Activated T-cell treated with anti-CD3 and anti-CD28 coated beads, Interleukin-2, amount 50 U/mL, for 24 hours (primary cell): ENCODE measurements around the gene ARHGAP32.

Source experiments
- DNase-seq: peaks from one replicate; pipeline ENCODE4 v3.0.0-alpha.2; 2020
- H3K27ac Mint-ChIP-seq: 2 replicates; pipeline ENCODE4 v1.8.0; 2020; ENCODE audit warnings: mild to moderate bottlenecking, mixed read lengths
- H3K27me3 Mint-ChIP-seq: 2 replicates; pipeline ENCODE4 v1.8.0; 2020; ENCODE audit warnings: mixed read lengths
- H3K36me3 Mint-ChIP-seq: 2 replicates; pipeline ENCODE4 v1.8.0; 2020; ENCODE audit warnings: low read depth, mixed read lengths
- H3K4me1 Mint-ChIP-seq: 2 replicates; pipeline ENCODE4 v1.8.0; 2020; ENCODE audit warnings: low read depth, mixed read lengths
- H3K4me3 Mint-ChIP-seq: 2 replicates; pipeline ENCODE4 v1.8.0; 2020; ENCODE audit warnings: mild to moderate bottlenecking, moderate library complexity, mixed read lengths
- H3K9me3 Mint-ChIP-seq: 2 replicates; pipeline ENCODE4 v1.8.0; 2020; ENCODE audit warnings: mixed read lengths

ARHGAP32 gene

DNA sequence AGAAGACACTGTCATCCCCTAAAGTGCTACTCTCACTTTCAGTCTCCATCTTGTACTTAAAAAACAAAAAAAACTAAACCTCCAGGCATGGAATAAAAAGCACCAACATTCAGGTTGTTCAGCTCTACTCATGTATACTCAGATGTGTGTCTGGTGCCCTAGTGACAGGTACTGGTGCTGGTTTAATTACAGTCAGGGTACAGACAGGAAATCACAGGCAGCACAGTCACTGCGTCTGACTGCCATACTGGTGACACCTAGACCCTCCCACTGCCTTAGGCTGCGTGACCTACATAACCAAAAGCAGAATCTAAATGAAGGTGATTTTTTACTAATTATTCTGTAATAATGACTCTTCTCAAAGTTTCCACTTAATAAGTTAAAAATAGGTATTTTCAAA, at the start of gene ARHGAP32:
ARHGAP32 (minus strand) TSS at position 176 of the 400 bp plus-strand sequence; CDS start at position 49, 127 bp downstream.
- no peak for DNase-seq
- Mint-ChIP-seq H3K4me1 (no peaks in the 10 kb centered on the region), H3K9me3 (peaks cover under 1% of the 10 kb centered on the region), H3K27ac (no peak within 1 kb of the TSS), H3K27me3 (no peaks in the 10 kb centered on the region), H3K36me3 (no peaks in the 10 kb centered on the region), H3K4me3 (no peak within 1 kb of the TSS)

- Mint-ChIP-seq H3K36me3 (peaks cover 5% of the 10 kb centered on the region), H3K4me1 (peaks cover 19% of the 10 kb centered on the region), H3K27ac (no peak overlapping the region), H3K27me3 (no peaks in the 10 kb centered on the region), H3K4me3 (no peak overlapping the region), H3K9me3 (no peaks in the 10 kb centered on the region)
- DNase-seq = no peak
These were observed 47.1 kb upstream of the ARHGAP32 start for GRCh38 chr11:129239207-129239606.

DNA sequence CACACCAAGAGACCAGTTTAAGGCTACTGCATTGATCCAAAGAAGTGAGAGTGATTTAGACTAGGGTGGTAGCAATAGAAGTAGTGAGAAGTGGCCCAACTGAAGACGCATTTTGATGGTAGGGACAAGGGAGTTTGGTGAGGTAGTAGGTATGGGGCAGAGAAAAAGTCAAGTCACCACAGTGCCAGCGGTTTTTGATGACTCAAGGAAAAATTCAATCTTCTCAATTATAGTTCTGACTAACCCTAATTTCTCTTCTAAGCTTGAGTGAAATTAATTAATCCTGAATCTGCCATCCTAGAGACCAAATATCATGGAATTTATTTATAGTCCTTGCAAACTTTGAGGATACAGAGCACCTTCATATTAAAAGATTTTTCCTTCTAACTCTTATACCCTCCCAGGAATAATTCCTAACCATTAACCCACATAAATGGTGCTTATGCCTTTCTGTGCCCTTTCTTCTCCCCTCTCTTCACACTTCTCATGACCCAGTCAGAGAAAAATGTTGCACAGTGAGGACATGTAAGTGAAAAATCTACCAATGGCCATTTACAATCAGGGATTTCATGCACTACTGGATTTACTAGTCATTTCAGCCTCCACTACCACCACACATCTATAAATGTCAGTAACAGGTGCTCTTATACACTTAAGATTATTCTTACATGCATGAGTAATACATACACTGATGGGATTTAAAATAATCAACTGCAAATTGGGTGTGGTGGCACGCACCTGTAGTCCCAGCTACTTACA, 45.9 kb upstream of the ARHGAP32 start:
- peaks cover 13% of the 10 kb centered on the region for H3K4me1 Mint-ChIP-seq
- H3K36me3 Mint-ChIP-seq = peaks cover 5% of the 10 kb centered on the region
- no peak overlapping the region for H3K27ac Mint-ChIP-seq
- no peaks in the 10 kb centered on the region for H3K9me3 Mint-ChIP-seq
- no peak overlapping the region for H3K4me3 Mint-ChIP-seq
- no peak for DNase-seq
- no peaks in the 10 kb centered on the region for H3K27me3 Mint-ChIP-seq

GRCh38 chr11:129237456-129237855, 45.3 kb upstream of the ARHGAP32 start:
- H3K4me3 Mint-ChIP-seq = no peak overlapping the region
- peaks cover 5% of the 10 kb centered on the region for H3K36me3 Mint-ChIP-seq
- H3K4me1 Mint-ChIP-seq = peaks cover 10% of the 10 kb centered on the region
- H3K27ac Mint-ChIP-seq = no peak overlapping the region
- DNase-seq = no peak
- no peaks in the 10 kb centered on the region for H3K27me3 Mint-ChIP-seq
- no peaks in the 10 kb centered on the region for H3K9me3 Mint-ChIP-seq

DNA sequence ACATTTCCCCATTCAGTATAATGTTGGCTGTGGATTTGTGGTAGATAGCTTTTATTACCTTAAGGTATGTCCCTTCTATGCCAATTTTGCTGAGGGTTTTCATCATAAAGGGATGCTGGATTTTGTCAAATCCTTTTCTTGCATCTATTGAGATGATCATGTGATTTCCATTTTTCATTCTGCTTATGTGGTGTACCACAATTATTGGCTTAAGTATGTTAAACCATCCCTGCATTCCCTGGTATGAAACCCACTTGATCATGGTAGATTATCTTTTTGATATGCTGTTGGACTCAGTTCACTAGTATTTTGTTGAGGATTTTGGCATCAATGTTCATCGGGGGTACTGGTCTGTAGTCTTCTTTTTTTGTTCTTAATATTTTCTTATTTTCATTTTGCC, 44.7 kb upstream of the ARHGAP32 start:
- H3K27ac Mint-ChIP-seq = no peak overlapping the region
- peaks cover 10% of the 10 kb centered on the region for H3K4me1 Mint-ChIP-seq
- no peak for DNase-seq
- peaks cover 5% of the 10 kb centered on the region for H3K36me3 Mint-ChIP-seq
- H3K9me3 Mint-ChIP-seq = no peaks in the 10 kb centered on the region
- no peak overlapping the region for H3K4me3 Mint-ChIP-seq
- no peaks in the 10 kb centered on the region for H3K27me3 Mint-ChIP-seq

DNA sequence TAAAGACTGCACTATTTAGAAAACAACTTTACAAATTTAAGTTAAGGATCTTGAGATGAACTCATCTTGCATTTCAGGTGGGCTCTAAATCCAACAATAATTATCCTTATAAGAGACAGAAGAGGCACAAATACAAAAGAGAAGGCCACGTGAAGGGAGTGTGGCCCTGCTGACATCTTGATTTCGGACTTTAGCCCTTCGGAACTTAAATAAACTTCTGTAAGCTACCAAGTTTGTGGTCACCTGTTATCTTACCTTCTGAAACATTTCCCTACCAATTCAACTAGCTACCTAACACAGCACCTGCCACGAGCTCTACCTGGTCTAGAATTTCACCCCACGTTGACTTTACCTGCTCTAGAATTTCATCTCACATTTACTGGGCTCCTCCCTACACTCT, 42.9 kb upstream of the ARHGAP32 start:
- Mint-ChIP-seq H3K4me1 (peaks cover 10% of the 10 kb centered on the region), H3K9me3 (no peaks in the 10 kb centered on the region), H3K27ac (no peak overlapping the region), H3K36me3 (peaks cover 5% of the 10 kb centered on the region), H3K27me3 (no peaks in the 10 kb centered on the region), H3K4me3 (no peak overlapping the region)
- DNase-seq = no peak

- H3K36me3 Mint-ChIP-seq = peaks cover 7% of the 10 kb centered on the region
- H3K9me3 Mint-ChIP-seq = peaks cover 16% of the 10 kb centered on the region
These were observed 37.9 kb upstream of the ARHGAP32 start for GRCh38 chr11:129230006-129230405.

GRCh38 chr11:129226207-129226798, 34.2 kb upstream of the ARHGAP32 start:
- Mint-ChIP-seq H3K4me1 (no peaks in the 10 kb centered on the region), H3K9me3 (peaks cover 16% of the 10 kb centered on the region), H3K27me3 (no peaks in the 10 kb centered on the region), H3K27ac (no peak overlapping the region), H3K36me3 (peaks cover 12% of the 10 kb centered on the region), H3K4me3 (no peak overlapping the region)
- DNase-seq = no peak

More at GRCh38 chr11:129230006-129230405, 37.9 kb upstream of the ARHGAP32 start:
- Mint-ChIP-seq H3K27ac (no peak overlapping the region), H3K4me1 (no peaks in the 10 kb centered on the region), H3K27me3 (no peaks in the 10 kb centered on the region), H3K4me3 (no peak overlapping the region)
- no peak for DNase-seq

GRCh38 chr11:129225190-129225589, 33.1 kb upstream of the ARHGAP32 start:
- Mint-ChIP-seq H3K27ac (no peak overlapping the region), H3K27me3 (no peaks in the 10 kb centered on the region), H3K9me3 (peaks cover 16% of the 10 kb centered on the region), H3K4me3 (no peak overlapping the region), H3K36me3 (peaks cover 12% of the 10 kb centered on the region), H3K4me1 (no peaks in the 10 kb centered on the region)
- DNase-seq = no peak

DNA sequence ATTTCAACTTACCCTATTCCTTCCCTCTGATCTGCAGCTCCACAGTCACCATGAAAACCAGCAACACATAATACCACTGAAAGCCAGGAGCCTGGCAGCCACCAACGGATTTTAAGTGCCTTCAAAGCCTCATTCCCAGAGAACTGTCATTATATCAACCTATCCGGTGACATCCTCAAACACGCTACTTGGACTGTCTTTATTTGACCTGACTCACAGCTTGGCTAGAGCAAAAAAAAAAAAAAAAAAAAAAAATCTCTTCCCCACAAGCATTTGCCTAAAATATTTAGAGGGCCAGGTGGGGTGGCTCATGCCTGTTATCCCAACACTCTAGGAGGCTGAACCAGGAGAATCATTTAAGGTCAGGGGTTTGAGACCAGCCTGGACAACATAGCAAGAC, 32.4 kb upstream of the ARHGAP32 start:
- DNase-seq = no peak
- Mint-ChIP-seq H3K4me1 (no peaks in the 10 kb centered on the region), H3K36me3 (peaks cover 12% of the 10 kb centered on the region), H3K27me3 (no peaks in the 10 kb centered on the region), H3K9me3 (peaks cover 16% of the 10 kb centered on the region), H3K4me3 (no peak overlapping the region), H3K27ac (no peak overlapping the region)

DNA sequence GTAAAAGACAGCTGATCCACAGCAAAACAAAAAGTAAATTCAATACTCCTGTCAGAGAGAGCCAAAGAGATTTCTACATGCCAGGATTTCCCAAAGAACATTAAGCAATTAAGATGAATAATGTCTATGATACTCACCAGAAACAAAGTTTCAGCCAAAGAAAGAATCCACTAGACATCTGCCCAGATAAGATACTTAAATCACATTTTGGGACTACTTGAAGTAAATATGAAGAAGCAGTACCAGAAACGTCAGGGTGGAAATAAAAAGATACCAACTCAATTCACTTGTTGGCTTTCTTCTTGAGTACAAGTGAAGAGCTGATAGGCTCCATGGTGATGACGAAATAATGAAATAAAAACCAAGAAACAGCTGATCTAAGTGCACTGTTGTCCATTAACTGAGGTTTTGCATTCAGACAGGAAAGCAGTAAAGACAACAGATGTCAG, 31.6 kb upstream of the ARHGAP32 start:
- Mint-ChIP-seq H3K4me1 (no peaks in the 10 kb centered on the region), H3K27ac (no peak overlapping the region), H3K4me3 (no peak overlapping the region), H3K36me3 (peaks cover 12% of the 10 kb centered on the region), H3K27me3 (no peaks in the 10 kb centered on the region), H3K9me3 (peaks cover 16% of the 10 kb centered on the region)
- DNase-seq = no peak

- Mint-ChIP-seq H3K27ac (no peak overlapping the region), H3K9me3 (peaks cover 16% of the 10 kb centered on the region), H3K4me3 (no peak overlapping the region), H3K36me3 (peaks cover 12% of the 10 kb centered on the region), H3K27me3 (no peaks in the 10 kb centered on the region), H3K4me1 (no peaks in the 10 kb centered on the region)
- DNase-seq = no peak
These were observed 31.1 kb upstream of the ARHGAP32 start for GRCh38 chr11:129223260-129223659.

GRCh38 chr11:129222158-129222557, 30.0 kb upstream of the ARHGAP32 start:
- Mint-ChIP-seq H3K4me3 (no peak overlapping the region), H3K27ac (no peak overlapping the region), H3K27me3 (no peaks in the 10 kb centered on the region), H3K36me3 (peaks cover 12% of the 10 kb centered on the region), H3K9me3 (peaks cover 13% of the 10 kb centered on the region), H3K4me1 (peaks cover under 1% of the 10 kb centered on the region)
- no peak for DNase-seq

DNA sequence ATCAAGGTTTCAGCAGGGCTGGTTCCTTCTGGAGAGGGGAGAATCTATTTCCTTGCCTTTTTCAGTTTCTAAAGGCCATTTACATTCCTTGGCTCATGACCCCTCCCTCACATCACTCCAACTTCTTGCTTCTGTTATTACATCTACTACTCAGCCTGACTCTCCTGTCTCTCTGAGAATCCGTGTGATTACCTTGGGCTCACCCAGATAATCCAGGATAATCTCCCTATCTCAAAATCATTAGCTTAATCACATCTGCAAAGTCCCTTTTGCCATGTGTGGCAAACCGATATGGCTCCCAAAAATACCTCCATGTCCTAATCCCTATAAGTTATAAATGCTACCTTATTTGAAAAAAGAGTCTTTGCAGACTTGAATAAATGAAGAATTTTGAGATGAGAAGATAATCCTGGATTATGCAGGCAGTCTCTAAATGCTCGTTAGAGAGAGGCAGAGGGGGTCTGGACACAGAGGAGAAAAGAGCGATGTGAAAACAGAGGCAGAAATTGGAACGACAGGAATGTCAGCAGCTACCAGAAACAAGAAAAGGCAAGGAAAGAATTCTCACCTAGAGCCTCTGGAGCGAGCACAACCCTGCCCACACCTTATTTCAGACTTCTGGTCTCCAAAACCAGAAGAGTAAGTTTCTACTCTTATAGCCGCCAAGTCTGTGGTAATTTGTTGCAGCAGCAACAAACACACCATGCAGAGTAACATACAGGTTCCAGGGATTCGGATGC, 23.6 kb upstream of the ARHGAP32 start:
- Mint-ChIP-seq H3K4me1 (peaks cover 5% of the 10 kb centered on the region), H3K9me3 (no peaks in the 10 kb centered on the region), H3K36me3 (no peaks in the 10 kb centered on the region), H3K4me3 (no peak overlapping the region), H3K27ac (no peak overlapping the region), H3K27me3 (no peaks in the 10 kb centered on the region)
- no peak for DNase-seq
